DOHH2 (cell line): ENCODE measurements around the gene PDGFB.

ENCODE experiments used
- H3F3A ChIP-seq: fragments of 200-600 bp; sonication (generic), shearing (Covaris generic); 2 replicates; pipeline ENCODE4 v1.6.0; 2016; ENCODE audit warnings: antibody characterized with exemption, mild to moderate bottlenecking; ENCODE audit not compliant: control insufficient read depth, insufficient read depth
- H3K27ac ChIP-seq: fragments of 200-600 bp; sonication (generic); 2 replicates; pipeline ENCODE4 v1.5.1; 2014; ENCODE audit warnings: low read depth, mild to moderate bottlenecking, low read length, moderate library complexity
- H3K27me3 ChIP-seq: fragments of 200-600 bp; sonication (generic); 2 replicates; pipeline ENCODE4 v1.6.1; 2014; ENCODE audit warnings: mild to moderate bottlenecking, low read length, mixed read lengths; ENCODE audit not compliant: control insufficient read depth
- H3K36me3 ChIP-seq: fragments of 200-600 bp; sonication (generic); 2 replicates; pipeline ENCODE4 v1.6.1; 2014; ENCODE audit warnings: mild to moderate bottlenecking, low read length, moderate library complexity, mixed read lengths; ENCODE audit not compliant: control insufficient read depth
- H3K4me1 ChIP-seq: fragments of 200-600 bp; sonication (generic); 2 replicates; pipeline ENCODE4 v1.6.1; 2014; ENCODE audit warnings: mild to moderate bottlenecking, low read length, mixed read lengths; ENCODE audit not compliant: control insufficient read depth
- H3K4me2 ChIP-seq: fragments of 200-600 bp; sonication (generic); 2 replicates; pipeline ENCODE4 v1.6.0; 2014; ENCODE audit warnings: mild to moderate bottlenecking, low read length, moderate library complexity
- H3K4me3 ChIP-seq: fragments of 200-600 bp; sonication (generic); 2 replicates; pipeline ENCODE4 v1.5.1; 2014; ENCODE audit warnings: mild to moderate bottlenecking, low read length, mixed read lengths
- H3K79me2 ChIP-seq: fragments of 200-600 bp; sonication (generic); 2 replicates; pipeline ENCODE4 v1.6.1; 2014; ENCODE audit warnings: mild to moderate bottlenecking, low read length, mixed read lengths; ENCODE audit not compliant: control insufficient read depth
- H3K9me2 ChIP-seq: fragments of 200-600 bp; sonication (generic); replicated peaks from 2 replicates; pipeline ENCODE4 v1.6.1; 2014; ENCODE audit warnings: mild to moderate bottlenecking, low read length, mixed read lengths; ENCODE audit not compliant: control insufficient read depth
- H3K9me3 ChIP-seq: fragments of 200-600 bp; sonication (generic); 2 replicates; pipeline ENCODE4 v1.6.1; 2014; ENCODE audit warnings: antibody characterized with exemption, low read length, mixed read lengths; ENCODE audit not compliant: control insufficient read depth, insufficient read depth
- H4K20me1 ChIP-seq: fragments of 200-600 bp; sonication (generic); 2 replicates; pipeline ENCODE4 v1.6.0; 2014; ENCODE audit warnings: low read depth, mild to moderate bottlenecking, antibody characterized with exemption, low read length, moderate library complexity; ENCODE audit not compliant: control insufficient read depth, insufficient read depth
- EZH2phosphoT487 ChIP-seq: fragments of 200-600 bp; sonication (generic); IDR thresholded peaks from 2 replicates; pipeline ENCODE4 v1.6.1; 2017; ENCODE audit warnings: borderline replicate concordance, mild to moderate bottlenecking, antibody characterized with exemption, low read length, moderate library complexity, mixed read lengths
- TF ChIP-seq, protein P1 (sequence below): fragments of 200-600 bp; sonication (generic); IDR thresholded peaks from one replicate; pipeline ENCODE4 v1.5.1; 2014; ENCODE audit warnings: antibody characterized with exemption, mild to moderate bottlenecking, low read depth, low read length; ENCODE audit not compliant: poor library complexity, severe bottlenecking

PDGFB gene

DNA sequence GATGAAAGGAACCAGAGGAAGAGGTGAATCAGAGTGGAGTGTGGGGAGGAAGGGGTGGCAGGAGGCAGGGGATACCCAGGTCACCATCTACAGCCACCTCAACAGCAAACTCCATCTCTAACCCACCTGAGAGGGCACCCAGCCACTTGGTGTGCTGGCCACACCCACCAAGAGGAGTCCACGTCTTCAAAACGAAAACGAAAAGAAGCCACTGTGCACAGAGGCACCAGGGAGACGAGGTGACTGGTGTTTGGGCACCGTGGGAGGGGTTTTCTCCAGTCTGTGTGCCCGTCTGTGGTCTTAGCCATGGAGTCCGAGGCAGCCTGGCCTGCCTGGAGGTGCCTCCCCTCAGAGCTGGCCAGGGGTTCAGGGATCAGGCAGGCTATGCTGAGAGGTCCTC is 20.2 kb downstream of the PDGFB start:
- peaks cover 34% of the 10 kb centered on the region for H3K27me3 ChIP-seq
- TF ChIP-seq, protein P1, sequence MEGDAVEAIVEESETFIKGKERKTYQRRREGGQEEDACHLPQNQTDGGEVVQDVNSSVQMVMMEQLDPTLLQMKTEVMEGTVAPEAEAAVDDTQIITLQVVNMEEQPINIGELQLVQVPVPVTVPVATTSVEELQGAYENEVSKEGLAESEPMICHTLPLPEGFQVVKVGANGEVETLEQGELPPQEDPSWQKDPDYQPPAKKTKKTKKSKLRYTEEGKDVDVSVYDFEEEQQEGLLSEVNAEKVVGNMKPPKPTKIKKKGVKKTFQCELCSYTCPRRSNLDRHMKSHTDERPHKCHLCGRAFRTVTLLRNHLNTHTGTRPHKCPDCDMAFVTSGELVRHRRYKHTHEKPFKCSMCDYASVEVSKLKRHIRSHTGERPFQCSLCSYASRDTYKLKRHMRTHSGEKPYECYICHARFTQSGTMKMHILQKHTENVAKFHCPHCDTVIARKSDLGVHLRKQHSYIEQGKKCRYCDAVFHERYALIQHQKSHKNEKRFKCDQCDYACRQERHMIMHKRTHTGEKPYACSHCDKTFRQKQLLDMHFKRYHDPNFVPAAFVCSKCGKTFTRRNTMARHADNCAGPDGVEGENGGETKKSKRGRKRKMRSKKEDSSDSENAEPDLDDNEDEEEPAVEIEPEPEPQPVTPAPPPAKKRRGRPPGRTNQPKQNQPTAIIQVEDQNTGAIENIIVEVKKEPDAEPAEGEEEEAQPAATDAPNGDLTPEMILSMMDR = no peak
- TF ChIP-seq EZH2phosphoT487 = no peak
- H3K4me1 ChIP-seq = no peaks in the 10 kb centered on the region
- H3K9me2 ChIP-seq = no peaks in the 10 kb centered on the region
- no peak overlapping the region for H3K4me2 ChIP-seq
- no peak overlapping the region for H3K27ac ChIP-seq
- H3F3A ChIP-seq = no peaks in the 10 kb centered on the region
- H3K79me2 ChIP-seq = no peaks in the 10 kb centered on the region
- no peaks in the 10 kb centered on the region for H4K20me1 ChIP-seq
- H3K4me3 ChIP-seq = no peak overlapping the region
- H3K36me3 ChIP-seq = no peaks in the 10 kb centered on the region
- no peaks in the 10 kb centered on the region for H3K9me3 ChIP-seq

DNA sequence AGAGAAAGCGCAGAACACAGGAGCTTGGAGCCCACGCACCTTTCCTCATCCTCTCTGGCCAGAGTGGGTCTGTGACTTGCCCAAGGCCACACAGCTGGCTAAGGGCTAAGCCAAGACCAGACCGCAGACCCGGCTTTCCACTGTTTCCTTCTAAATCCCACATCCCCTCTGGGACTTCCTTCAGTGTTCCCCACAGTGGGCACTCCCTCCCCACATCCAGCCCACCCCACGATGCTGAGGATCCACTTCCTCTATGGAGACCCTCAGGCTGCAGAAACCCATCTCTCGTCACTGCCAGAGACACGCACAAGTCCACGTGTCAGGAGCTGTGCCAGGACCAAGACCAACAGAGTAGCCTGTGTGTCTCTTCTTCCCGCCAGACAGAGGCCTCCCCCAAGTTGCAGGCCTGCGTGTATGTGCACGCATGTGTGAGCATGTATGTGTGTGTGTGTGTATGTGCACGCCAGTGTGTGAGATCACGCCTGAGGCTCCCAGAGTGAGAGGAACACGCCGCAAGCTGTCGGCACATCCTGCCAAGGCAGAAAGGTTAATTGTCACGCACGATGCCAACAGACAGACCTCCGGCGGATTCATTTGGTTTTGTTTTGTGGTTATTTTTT is 21.6 kb downstream of the PDGFB start:
- no peaks in the 10 kb centered on the region for H4K20me1 ChIP-seq
- no peak overlapping the region for H3K4me2 ChIP-seq

DNA sequence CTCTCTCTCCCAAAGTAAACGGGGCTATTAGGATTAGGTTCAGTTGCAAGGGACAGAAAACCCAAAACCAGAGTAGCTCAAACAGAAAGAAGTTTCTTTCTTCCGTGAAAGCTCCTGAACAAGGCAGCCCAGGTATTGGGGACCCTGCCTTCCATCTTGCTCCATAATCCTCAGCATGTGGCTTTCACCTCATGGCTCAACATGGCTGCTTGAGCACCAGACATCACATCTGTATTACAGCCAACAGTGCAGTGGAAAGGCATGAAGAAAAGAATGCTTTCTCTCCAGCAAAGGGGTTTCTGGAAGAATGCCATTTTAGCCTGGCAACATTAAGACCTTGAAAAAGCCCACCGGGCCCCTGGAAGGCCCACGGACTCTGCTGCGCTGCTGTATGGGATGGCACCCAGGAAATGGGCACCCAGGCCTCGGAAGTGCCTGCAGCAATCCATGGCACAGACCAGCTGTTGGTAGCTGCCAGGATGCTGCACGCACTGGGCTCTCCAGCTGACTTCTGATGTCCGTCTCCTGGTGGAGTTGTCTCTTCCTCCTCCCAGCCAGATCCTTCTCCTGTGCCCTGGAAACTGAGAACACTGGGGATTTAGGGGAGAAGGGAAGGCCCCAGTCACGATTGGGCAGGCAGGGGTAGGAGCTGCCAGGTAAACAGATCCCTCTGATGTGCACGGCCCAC is 22.6 kb downstream of the PDGFB start:
- TF ChIP-seq EZH2phosphoT487 = no peak
- TF ChIP-seq, protein P1 = no peak
- H3F3A ChIP-seq = no peaks in the 10 kb centered on the region
- H4K20me1 ChIP-seq = no peaks in the 10 kb centered on the region
- H3K27me3 ChIP-seq = peaks cover 17% of the 10 kb centered on the region
- no peak overlapping the region for H3K27ac ChIP-seq
- no peaks in the 10 kb centered on the region for H3K79me2 ChIP-seq
- H3K9me3 ChIP-seq = no peaks in the 10 kb centered on the region
- H3K4me3 ChIP-seq = no peak overlapping the region
- H3K4me1 ChIP-seq = no peaks in the 10 kb centered on the region
- H3K36me3 ChIP-seq = no peaks in the 10 kb centered on the region
- no peak overlapping the region for H3K4me2 ChIP-seq
- no peaks in the 10 kb centered on the region for H3K9me2 ChIP-seq

More for the DNA sequence above, 21.6 kb downstream of the PDGFB start:
- H3K4me3 ChIP-seq = no peak overlapping the region
- no peaks in the 10 kb centered on the region for H3F3A ChIP-seq
- H3K79me2 ChIP-seq = no peaks in the 10 kb centered on the region
- H3K27me3 ChIP-seq = peaks cover 26% of the 10 kb centered on the region
- no peaks in the 10 kb centered on the region for H3K4me1 ChIP-seq
- H3K36me3 ChIP-seq = no peaks in the 10 kb centered on the region
- no peaks in the 10 kb centered on the region for H3K9me2 ChIP-seq
- no peak overlapping the region for H3K27ac ChIP-seq
- no peaks in the 10 kb centered on the region for H3K9me3 ChIP-seq
- no peak for TF ChIP-seq EZH2phosphoT487
- TF ChIP-seq, protein P1 = no peak
